Endometrial microvascular endothelial cells (primary cell): Measurements from ENCODE around the gene GFPT2. TPM values are rescaled to one million over a fixed set of nuclear protein-coding genes. Genes with fewer than 3 reads are reported as not detected.

Experiments
- in situ Hi-C: cut with HindIII; loops from 2 replicates; pipeline ENCODE4 v1.10.0; 2017; ENCODE audit warnings: low sequenced_read_pairs, low pct_unique_long_range_greater_than_20kb; ENCODE audit errors: inconsistent ontology term
- total RNA-seq: library from RNA; depleted of rRNA; stranded (reverse); fragments of >200 nt; gene quantifications from one replicate; pipeline ENCODE4 v1.2.3, GENCODE V29; 2015; ENCODE audit errors: inconsistent ontology term

GFPT2 gene
- total RNA-seq, 1 donor from 2014 or later = 6.2 TPM

- in situ Hi-C loops = no loop called here
Measured at GRCh38 chr5:180380441-180380840, 27.3 kb upstream of the GFPT2 start.

DNA sequence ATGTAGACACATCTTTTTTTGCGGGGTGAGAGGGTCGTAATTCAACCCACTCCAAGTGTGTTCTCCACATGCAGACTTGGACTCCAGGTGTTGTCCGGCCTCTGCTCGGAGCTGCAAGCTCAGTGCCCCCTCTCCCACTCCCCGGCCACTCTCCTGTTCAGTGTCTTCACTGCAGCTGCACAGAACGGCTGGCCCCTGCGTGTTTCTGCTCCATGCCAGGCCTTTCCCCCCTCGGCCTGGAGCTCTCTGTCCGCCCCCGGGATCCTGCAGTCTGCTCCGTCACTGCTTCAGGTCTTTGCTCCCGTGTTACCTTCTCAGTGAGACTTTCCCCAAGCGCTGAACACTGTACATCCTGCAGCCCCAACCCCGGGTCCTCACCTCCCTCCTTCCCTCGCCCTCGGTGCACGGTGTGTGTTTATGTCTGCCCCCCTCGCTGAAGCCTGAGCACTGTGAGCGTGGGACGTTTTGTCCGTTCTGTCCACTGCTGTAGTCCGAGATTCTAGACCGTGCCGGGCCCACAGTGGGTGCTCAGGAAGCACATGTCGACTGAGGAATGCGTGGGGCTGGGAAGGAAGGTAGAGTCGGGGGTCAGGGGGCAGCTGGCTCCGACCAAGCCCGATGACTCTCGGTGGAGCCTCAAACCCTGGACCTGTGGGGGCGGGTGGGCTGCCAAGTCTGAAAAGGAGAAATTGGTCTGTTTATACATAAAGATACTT lies 26.4 kb upstream of the GFPT2 start:
- in situ Hi-C loops = no loop called here

DNA sequence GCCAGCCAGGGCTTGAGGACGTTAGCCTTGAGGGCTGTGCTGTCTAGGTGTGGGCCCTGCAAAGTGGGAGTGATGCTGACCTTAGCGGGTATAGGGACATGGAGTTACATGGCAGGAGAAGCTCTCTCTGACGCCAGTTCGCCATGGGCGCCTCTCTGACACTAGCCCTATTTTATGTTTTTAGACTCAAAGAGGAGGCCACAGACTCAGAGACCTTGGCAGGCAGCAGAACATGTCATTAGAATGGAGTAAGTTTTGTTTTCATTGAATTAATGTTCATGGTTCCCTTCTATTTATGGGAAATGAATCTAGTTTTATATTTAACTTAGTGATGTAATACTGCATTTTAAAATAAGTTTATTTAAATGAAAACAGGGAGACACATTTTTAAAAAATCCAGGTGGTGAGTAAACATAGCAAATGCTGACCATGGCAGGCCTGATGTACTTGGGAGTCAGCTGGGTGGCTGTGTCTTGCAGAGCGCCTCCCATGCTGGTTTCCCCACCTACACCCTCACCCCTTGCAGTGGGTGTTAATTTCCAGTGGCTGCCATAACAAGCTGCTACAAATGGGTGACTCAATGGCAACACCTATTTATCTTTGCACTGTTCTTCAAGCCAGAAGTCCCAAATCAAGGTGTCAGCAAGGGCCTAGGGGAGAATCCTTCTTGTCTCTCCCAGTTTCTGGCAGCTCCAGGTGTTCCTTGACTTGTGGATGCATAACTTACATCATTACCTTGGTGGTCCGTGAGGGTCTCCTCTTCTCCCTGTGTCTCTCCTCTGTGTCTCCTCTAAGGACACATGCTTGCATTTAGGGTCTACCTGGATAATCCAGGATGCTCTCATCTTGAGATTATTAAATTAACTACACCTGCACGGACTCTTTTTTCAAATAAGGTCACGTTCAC lies 25.6 kb upstream of the GFPT2 start:
- in situ Hi-C loops = no loop called here

DNA sequence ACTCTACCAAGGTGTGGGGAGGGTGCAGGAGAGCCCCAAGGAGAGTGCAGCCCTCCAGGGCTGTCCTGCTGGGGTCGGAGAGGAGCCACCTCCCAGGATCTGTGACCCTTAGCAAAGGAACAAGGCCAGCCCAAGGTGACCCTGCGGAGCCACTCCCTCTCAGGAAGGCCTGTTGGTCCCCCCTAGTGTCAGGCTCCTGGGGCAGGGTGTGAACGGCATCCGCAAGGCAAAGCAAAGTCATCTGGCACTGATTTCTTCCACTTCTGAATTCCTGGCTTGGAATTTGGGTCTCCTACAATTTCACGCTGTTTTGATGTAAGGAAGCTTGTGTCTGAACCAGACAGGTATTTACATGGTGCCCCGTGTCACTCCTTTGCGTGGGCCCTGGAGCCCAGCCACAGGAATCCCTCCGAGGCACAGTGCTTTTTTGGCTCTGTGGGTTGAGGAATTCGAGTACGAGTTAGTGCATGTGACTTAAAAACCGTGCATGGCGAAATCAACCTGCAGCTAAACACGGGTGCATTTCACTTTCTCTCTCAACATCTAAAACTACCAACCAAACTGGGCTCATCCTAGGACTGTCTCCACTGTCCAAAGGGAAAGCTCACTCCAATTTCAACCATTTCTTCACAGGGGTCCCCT lies 24.5 kb upstream of the GFPT2 start:
- in situ Hi-C loops = no loop called here

GRCh38 chr5:180376511-180376910 lies 23.4 kb upstream of the GFPT2 start:
- in situ Hi-C loops = no loop called here

GRCh38 chr5:180375955-180376354 lies 22.8 kb upstream of the GFPT2 start:
- in situ Hi-C loops = no loop called here

GRCh38 chr5:180375291-180375690 lies 22.2 kb upstream of the GFPT2 start:
- in situ Hi-C loops = no loop called here

- in situ Hi-C loops = no loop called here
Measured at GRCh38 chr5:180373870-180374269, 20.7 kb upstream of the GFPT2 start.

GRCh38 chr5:180373454-180373853 lies 20.3 kb upstream of the GFPT2 start:
- in situ Hi-C loops = no loop called here

- in situ Hi-C loops = no loop called here
Measured at GRCh38 chr5:180371949-180372348, 18.8 kb upstream of the GFPT2 start.

GRCh38 chr5:180370861-180371641 lies 17.9 kb upstream of the GFPT2 start:
- in situ Hi-C loops = no loop called here

DNA sequence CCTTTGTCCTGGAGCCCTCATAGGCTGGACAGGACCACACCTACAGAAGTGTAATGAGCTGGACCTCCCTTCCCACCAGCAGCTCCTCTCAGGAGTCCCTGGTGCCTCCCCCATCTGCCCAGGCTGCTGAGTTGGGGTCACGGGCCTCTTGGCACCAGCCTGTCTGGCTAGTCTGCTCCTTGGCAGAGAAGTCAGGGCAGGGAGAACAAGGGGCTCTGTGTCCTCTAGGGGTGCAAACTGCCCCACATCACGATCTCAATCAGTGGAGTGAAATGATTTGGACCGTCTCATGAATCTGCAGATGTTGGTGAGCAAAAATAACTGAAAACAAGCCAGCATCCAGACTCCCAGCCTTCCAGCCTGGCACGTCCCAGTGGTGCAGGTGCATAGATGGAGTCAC lies 14.9 kb upstream of the GFPT2 start:
- in situ Hi-C loops = no loop called here

DNA sequence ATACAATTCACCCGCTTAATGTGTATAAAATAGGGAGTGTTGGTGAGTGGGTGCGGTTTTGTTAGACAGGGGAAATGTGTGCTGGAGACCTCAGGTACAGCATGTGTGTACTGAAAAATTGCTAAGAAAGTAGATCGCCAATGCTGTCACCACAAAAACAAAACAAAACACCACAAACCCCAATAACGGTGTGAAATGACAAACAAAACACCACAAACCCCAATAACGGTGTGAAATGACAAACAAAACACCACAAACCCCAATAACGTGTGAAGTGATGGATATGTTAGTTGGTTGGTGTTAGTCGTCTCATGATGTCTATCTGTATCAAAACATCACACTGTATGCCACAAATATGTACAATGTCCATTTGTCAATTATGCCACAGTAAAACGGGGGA lies 14.2 kb upstream of the GFPT2 start:
- in situ Hi-C loops = no loop called here

DNA sequence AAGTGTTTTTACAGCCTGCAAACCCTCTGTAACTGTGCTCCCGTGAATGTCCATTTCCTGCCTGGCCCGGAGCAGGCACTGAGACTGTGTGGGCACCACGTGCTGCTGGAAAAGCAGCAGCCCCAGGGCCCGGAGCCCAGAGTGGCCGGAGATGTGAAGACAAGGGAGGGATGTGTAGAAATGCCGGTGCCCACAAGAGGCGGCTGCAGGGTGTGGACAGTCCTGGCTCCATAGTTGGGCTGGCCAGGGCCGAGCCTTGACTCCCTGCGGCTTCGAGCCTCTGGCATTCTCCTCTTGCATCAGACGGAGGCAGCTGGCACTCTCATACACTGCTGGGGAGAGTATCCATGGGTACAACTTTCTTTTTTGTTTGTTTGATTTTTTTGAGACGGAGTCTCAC lies 13.2 kb upstream of the GFPT2 start:
- in situ Hi-C loops = no loop called here

GRCh38 chr5:180365829-180366228 lies 12.7 kb upstream of the GFPT2 start:
- in situ Hi-C loops = no loop called here

DNA sequence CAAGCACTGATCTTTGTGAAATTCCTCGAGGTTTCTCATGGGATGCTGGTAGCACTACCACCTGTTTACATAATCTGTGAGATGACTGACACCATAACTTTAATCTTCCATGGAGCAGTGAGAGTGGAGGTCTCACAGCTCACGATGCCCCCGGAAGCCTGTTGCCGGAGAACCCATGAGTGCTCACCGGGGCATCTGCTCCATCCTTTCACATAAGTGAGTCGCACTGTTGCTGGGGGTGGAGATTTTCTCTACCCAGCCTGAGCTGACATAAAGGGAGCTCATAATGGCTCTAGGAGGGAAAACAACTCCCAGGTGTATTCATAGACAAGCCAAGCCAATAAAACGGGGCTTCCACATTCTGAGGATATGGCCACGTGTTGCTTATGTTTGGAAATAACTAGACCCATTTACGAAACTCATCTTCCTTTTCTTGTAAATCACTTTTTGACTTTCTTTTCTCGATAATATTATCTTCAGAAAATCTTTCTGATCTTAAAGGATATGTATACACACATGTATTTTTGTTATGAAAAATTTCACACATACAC lies 11.2 kb upstream of the GFPT2 start:
- in situ Hi-C loops = no loop called here

DNA sequence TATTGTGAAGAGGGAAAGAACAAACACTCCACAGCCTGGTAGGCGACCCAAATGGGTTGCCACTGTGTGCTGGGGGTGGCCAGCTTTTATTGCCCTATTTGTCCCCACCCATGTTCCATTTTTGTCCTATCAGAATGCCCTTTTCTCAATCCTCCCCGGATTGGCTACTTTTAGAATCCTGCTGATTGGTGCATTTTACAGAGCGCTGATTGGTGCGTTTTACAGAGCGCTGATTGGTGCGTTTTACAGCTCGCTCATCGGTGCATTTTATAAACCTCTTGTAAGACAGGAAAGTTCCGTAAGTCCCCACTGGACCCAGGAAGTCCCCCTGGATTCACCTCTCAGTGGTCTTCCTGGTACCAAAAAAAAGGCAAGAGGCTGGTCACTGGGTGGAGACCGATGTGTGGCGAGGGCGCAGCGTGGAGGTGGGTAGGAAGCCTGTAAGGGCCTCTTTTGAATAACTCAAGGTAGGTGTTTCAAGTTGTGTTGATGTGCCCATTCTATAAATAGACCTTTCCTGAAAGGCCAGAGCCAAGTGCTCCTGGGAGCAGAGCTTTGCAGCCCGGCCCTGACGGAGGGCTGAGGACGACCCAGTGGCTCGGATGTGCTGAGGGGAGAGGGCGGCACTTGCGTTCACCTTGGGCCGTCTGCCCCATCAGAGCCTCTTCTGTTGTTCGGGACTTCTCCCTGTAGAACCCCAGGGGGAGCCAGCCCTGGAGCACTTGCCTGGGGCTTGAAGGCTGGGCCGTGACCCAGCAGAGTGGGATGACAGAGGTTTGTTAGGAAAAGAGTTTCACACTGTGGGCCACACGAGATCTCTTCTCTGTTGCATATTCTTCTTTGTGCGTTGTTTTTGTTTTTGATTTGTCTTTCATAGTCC lies 7.2 kb upstream of the GFPT2 start:
- in situ Hi-C loops = no loop called here

GRCh38 chr5:180358694-180359093 lies 5.6 kb upstream of the GFPT2 start:
- in situ Hi-C loops = no loop called here
